HG03432 (cell line): ENCODE data around the gene CPSF6.
"Not testable (repeated sequence)": the region's sequence is repeated elsewhere in the genome, so short reads cannot be mapped to it uniquely, and the experiment has no call there.

ENCODE experiments used
- ATAC-seq: cut with Tn5 transposase; IDR thresholded peaks from one replicate; pipeline ENCODE4 v1.9.1; 2021; ENCODE audit warnings: mild to moderate bottlenecking, moderate library complexity; ENCODE audit not compliant: unreplicated experiment

The CPSF6 gene

GRCh38 chr12:69254862-69255261, 15.5 kb downstream of the CPSF6 start:
- no peak for ATAC-seq

GRCh38 chr12:69258655-69259054, 19.3 kb downstream of the CPSF6 start:
- no peak for ATAC-seq

DNA sequence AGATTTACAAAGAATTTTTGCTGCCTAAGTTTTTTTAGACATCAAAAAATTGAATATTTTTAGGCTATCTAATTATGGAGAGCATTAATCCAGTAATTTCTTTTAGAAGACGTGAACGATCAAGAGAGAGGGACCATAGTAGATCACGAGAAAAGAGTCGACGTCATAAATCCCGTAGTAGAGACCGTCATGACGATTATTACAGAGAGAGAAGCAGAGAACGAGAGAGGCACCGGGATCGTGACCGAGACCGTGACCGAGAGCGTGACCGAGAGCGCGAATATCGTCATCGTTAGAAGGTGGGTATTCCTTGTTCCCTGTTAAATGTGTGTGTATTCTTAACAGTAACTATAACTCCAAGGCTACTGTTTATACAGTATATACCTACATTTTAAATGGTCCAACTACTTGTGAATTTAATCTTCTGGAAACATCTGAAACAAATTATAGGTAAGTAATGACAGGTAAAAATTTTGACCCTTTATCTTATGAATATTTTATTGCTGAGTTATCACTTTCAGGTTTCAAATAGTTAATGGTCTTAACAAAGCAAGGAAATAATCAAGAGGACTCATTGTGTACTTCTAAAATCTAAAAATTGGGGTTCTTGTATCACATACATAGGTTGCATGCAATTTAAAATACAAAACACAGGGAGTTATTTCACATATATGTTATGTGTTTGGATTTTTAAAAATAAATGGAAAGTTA, 23.1 kb downstream of the CPSF6 start:
- ATAC-seq, result no peak

GRCh38 chr12:69265205-69265604, 25.8 kb downstream of the CPSF6 start:
- ATAC-seq, result no peak

- ATAC-seq, result not testable (repeated sequence)
Observed at GRCh38 chr12:69265633-69266032, 26.3 kb downstream of the CPSF6 start.

GRCh38 chr12:69266036-69266635, 26.8 kb downstream of the CPSF6 start:
- no peak for ATAC-seq

DNA sequence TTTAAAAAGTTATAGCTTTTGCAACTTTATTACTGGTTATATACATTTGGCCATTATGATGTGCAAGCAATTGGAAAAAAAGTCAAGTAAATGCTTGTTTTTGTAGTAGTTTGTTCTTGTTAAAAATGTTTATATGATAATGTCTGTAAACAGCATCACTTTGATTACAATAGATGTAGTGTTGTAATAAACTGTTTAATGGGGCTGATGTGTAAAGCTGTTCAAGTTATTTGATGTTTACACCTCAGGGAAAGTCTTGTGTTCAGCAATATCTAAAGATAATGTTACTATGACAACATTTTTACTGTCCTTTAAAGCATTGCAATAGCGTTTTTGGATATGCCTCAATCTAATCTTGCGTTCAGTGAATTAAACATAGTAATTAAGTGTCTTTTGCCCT, 30.4 kb downstream of the CPSF6 start:
- no peak for ATAC-seq

DNA sequence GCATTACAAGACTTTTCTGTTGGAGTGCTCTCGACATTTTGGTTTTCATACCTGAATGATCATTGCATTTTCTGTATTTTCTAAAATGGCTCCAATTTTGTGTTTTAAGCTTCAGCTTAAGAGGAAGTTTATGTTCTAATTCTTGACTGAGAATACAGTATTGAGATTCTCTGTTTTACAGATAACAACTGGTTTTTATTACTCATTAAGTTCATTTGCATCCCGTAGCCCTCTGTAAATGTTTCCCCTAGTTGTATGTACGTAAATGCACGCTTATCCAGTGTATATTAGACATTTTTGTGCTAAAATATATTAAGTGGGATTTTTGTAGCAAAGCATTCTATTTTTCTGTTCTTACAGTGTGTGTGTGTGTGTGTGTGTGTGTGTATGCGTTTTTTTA, 33.1 kb downstream of the CPSF6 start:
- no peak for ATAC-seq

DNA sequence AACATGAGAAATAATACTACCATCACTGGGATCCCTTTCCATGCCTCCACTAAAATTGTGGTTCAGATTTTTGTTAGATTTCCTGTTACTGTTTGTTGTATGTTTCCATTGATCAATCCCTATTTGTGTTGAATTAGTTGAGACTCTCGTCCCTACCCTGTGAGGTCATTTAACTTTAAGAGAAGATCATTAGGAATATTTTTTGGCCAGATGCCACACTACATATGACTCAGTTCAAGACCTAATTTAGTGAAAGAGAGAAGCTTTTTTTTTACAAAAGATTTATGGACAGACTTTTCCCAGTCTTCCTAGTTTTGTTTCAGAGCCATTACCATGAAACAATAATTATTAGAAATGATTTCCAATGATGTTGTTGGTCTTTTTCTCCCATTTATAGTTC, 35.5 kb downstream of the CPSF6 start:
- no peak for ATAC-seq

DNA sequence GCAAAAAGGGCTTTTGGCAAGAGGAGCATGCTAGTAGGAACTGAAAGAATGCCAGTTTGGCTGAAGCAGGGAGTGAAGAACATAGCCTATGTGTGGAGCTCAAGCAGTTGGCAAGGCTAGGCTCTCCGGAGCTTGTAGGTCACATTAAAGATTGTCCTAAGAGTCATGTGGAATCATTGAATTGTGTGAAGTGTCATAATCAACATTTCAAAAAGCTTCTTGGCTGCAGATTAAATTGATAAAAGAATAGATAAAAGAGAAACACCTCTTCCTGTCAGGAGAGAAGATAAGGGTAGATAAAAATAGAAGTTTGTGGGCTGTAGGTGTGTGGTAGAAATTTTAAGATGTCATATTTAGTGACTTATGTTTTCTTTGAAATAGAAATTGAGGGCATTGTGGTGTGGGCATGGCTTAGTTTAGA, 36.1 kb downstream of the CPSF6 start:
- ATAC-seq, result no peak

- ATAC-seq, result no peak
Observed at GRCh38 chr12:69278814-69279782, 39.7 kb downstream of the CPSF6 start.

GRCh38 chr12:69284131-69284530, 44.8 kb downstream of the CPSF6 start:
- ATAC-seq, result peak; percentile 62

- ATAC-seq, result no peak
Observed at GRCh38 chr12:69287556-69287955, 48.2 kb downstream of the CPSF6 start.

GRCh38 chr12:69290545-69291277, 51.3 kb downstream of the CPSF6 start:
- ATAC-seq, result peak; percentile 100

GRCh38 chr12:69291278-69291593, 51.9 kb downstream of the CPSF6 start:
- no peak for ATAC-seq

DNA sequence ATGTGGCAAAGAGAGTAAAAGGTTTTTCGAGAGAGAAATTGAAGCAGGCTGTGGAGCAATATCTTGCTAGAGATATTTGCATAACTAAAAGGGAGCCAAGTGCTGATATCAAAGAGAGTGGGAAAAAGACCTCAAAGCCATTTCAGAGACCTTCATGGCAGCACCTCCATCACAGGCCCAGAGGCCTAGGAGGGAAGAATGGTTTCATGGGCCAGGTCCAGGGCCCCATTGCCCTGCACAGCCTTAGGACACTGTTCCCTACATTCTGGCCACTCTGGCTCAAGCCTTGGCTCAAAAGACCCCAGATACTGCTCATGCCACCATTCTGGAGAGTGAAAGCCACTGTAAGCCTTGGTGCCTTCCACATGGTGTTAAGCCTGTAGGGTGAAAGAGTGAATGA, 58.8 kb downstream of the CPSF6 start:
- ATAC-seq, result no peak

DNA sequence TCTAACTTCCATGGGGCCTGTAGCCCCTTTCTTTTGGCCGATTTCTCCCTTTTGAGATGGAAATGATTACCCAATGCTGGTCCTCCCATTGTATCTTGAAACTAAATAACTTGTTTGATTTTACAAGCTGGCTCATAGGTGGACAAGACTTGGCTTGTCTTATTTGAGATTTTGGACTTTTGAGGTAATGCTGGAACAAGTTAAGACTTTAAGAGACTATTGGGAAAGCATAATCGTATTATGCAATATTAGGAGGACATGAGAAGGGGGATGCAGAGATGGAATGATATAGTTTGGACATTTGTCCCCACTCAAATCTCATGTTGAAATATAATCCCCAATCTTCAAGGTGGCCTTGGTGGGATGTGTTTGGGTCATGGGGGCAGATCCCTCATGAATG, 59.6 kb downstream of the CPSF6 start:
- ATAC-seq, result no peak

DNA sequence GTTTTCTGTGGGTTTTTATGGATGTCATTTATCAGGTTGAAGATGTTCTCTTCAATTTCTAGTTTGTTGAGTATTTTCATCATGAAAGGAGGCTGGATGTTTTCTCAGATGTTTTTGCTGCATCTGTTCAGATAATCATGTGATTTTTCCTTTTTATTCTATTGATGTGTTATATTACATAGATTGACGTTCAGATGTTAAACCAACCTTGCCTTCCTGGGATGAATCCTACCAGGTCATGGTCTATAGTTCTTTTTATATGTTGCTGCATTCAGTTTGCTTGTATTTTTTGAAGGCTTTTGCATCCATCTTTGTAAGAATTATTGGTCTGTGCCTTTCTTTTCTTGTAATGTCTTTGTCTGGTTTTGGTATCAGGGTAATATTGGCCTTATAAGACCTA, 64.9 kb downstream of the CPSF6 start:
- ATAC-seq, result no peak

- ATAC-seq, result no peak
Observed at GRCh38 chr12:69309461-69309860, 70.1 kb downstream of the CPSF6 start.

DNA sequence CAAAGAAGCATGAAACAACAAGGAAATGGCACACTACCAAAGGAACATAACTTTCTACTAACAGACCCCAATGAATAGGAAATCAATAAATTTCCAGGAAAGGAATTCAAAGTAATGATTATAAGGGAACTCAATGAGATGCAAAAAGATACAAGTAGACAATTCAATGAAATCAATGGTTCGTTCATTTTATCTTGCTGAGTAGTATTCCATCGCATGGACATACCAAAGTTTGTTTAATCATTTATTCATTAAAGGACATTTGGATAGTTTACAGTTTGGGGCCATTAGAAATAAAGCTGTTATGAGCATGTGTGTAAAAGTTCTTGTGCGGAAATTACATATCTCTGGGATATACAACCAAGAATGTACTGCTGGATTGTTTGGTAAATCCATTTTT, 73.8 kb downstream of the CPSF6 start:
- no peak for ATAC-seq

DNA sequence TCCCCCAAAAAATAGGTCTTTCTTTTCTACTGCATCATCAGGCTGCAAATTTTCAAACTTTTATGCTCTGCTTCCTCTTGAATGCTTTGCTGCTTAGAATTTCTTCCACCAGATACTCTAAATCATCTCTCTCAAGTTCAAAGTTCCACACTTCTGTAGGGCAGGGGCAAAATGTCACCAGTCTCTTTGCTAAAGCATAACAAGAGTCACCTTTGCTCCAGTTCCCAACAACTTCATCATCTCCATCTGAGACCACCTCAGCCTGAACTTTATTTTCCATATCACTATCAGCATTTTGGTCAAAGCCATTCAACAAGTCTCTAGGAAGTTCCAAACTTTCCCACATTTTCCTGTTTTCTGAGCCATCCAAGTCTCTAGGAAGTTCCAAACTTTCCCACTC, 77.4 kb downstream of the CPSF6 start:
- not testable (repeated sequence) for ATAC-seq
